Measurements from ENCODE around the gene RNF14.

DNA sequence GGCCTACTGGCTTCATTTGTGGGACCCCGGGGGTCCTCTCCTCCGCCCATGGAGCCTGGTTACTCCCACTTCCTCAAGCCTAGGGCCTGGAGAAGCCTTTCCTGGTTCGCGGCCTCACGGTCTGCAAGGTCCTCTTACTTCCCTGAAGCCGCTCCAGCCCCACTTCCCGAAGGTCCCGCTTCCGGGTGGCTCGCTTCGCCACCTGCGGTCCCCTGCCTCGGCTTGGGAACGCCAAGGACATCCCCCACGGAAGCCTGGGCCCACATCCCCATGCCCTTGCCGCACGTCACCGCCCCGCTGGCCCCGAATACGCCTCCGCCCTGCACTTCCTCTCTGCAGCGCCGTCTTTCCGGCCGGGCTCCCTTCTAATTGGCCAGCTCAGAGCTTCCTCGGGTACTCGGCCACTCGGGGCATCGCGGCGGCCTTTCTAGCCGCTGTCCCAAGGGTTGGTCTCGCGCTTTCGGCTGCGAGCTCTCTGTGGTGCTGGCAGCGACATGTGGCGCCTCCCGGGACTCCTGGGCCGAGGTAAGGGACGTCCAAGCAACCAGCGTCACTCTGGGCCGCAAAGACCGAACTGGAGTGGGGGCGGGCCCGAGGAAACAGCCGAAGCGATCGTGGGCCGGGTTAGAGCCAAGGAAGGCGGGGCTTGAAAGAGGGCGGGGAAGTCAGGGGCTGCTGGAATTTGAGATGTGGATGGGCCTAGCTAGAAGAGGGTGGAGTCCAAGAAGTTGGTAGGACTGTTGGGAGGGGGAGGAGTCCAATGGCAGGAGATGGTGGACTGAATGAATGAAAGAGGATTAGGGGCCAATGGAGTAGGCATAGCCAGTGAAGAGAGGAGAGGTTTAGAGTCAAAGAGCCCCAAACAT lies 45.2 kb upstream of the RNF14 start, which contains the start of gene DELE1:
- TF ChIP-seq CTCF (conservative IDR thresholded peaks at IDR 0.05), result no peak
- peak; percentile 95 for TF ChIP-seq ZFX (IDR thresholded peaks at IDR 0.05)

Data from C4-2B (cell line).